Uterus (tissue), 2 donors: ENCODE results near the gene ADAMTS10.

Source experiments
- CTCF ChIP-seq, 4 experiments: fragments of 200-600 bp in 2 of 4; fragments of 450-650 bp in 2 of 4; sonication (generic) in 2 of 4; IDR thresholded peaks; one replicate each; pipeline ENCODE4 v1.5.1; 2016 to 2019; ENCODE audit warnings: antibody characterized with exemption in 4 of 4, mild to moderate bottlenecking in 2 of 4, moderate library complexity in 1 of 4
- POLR2A ChIP-seq, 2 donors: fragments of 450-650 bp; IDR thresholded peaks; one replicate each; pipeline ENCODE4 v1.6.1; 2016; ENCODE audit warnings: antibody characterized with exemption in 2 of 2, mild to moderate bottlenecking in 1 of 2, moderate library complexity in 1 of 2

- TF ChIP-seq CTCF (IDR thresholded peaks at IDR 0.05) (no peak), POLR2A (IDR thresholded peaks at IDR 0.05) (no peak)
These were observed 25.3 kb downstream of the ADAMTS10 start for GRCh38 chr19:8584965-8585893.
